Right lobe of liver (tissue), 4 donors: Measurements from ENCODE around the gene TEX54.
"Not testable (repeated sequence)": the region's sequence is repeated elsewhere in the genome, so short reads cannot be mapped to it uniquely, and the experiment has no call there.

Experiments used
- CTCF ChIP-seq, 4 donors: fragments of 200-600 bp in 3 of 4; fragments of 450-650 bp in 1 of 4; IDR thresholded peaks; one replicate each; pipeline versions ENCODE4 v1.5.1 to v1.8.0; 2016 to 2022; ENCODE audit warnings: antibody characterized with exemption in 4 of 4, mild to moderate bottlenecking in 2 of 4
- POLR2A ChIP-seq: fragments of 450-650 bp; IDR thresholded peaks from one replicate; pipeline ENCODE4 v1.6.1; 2017; ENCODE audit warnings: antibody characterized with exemption, mild to moderate bottlenecking
- donor health status: DM: no; HTN: no; CAD: no.
- donor health status: DM: no; HTN: no; CAD: no.
- donor health status: DM: no; HTN: yes; CAD: no.

- not testable (repeated sequence) for TF ChIP-seq CTCF (IDR thresholded peaks at IDR 0.05); POLR2A
These were observed 26.7 kb upstream of the TEX54 start for GRCh38 chr11:62859281-62859703.
